ENCODE results near the gene CGA. TPM values are rescaled to one million over a fixed set of nuclear protein-coding genes. Genes with fewer than 3 reads are reported as not detected.

The CGA gene
- total RNA-seq, 4 donors from 2014 or later, result not detected

GRCh38 chr6:87103977-87104601, 9.2 kb upstream of the CGA start:
- no peak overlapping the region for H3K27ac ChIP-seq
- ATAC-seq (no peak), DNase-seq (no peak)
- H3K36me3 ChIP-seq, result no peaks in the 10 kb centered on the region
- H3K4me3 ChIP-seq, result no peak overlapping the region
- H3K27me3 ChIP-seq, result no peaks in the 10 kb centered on the region
- TF ChIP-seq POLR2A (IDR thresholded peaks at IDR 0.05), result no peak
- TF ChIP-seq, protein P1, sequence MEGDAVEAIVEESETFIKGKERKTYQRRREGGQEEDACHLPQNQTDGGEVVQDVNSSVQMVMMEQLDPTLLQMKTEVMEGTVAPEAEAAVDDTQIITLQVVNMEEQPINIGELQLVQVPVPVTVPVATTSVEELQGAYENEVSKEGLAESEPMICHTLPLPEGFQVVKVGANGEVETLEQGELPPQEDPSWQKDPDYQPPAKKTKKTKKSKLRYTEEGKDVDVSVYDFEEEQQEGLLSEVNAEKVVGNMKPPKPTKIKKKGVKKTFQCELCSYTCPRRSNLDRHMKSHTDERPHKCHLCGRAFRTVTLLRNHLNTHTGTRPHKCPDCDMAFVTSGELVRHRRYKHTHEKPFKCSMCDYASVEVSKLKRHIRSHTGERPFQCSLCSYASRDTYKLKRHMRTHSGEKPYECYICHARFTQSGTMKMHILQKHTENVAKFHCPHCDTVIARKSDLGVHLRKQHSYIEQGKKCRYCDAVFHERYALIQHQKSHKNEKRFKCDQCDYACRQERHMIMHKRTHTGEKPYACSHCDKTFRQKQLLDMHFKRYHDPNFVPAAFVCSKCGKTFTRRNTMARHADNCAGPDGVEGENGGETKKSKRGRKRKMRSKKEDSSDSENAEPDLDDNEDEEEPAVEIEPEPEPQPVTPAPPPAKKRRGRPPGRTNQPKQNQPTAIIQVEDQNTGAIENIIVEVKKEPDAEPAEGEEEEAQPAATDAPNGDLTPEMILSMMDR (IDR thresholded peaks at IDR 0.05 in 4 of 5, conservative IDR thresholded peaks at IDR 0.05 in 1 of 5), result no peak
- in situ Hi-C loops (cut with MboI; ENCODE audit: low sequenced_read_pairs in 4 of 4), result no loop called here
- H3K9me3 ChIP-seq, result no peaks in the 10 kb centered on the region
- H3K4me1 ChIP-seq, result no peaks in the 10 kb centered on the region
- intact Hi-C loops (cut with DNase I; ENCODE audit: low total_unique reads), result no loop called here

GRCh38 chr6:87102151-87102621, 7.3 kb upstream of the CGA start:
- in situ Hi-C loops (cut with MboI; ENCODE audit: low sequenced_read_pairs in 4 of 4), result no loop called here
- DNase-seq, result no peak
- Histone ChIP-seq H3K27me3 (no peaks in the 10 kb centered on the region), H3K9me3 (no peaks in the 10 kb centered on the region), H3K36me3 (no peaks in the 10 kb centered on the region), H3K4me3 (no peak overlapping the region), H3K4me1 (no peaks in the 10 kb centered on the region), H3K27ac (no peak overlapping the region)
- TF ChIP-seq POLR2A (IDR thresholded peaks at IDR 0.05), result no peak
- TF ChIP-seq, protein P1 (IDR thresholded peaks at IDR 0.05 in 4 of 5, conservative IDR thresholded peaks at IDR 0.05 in 1 of 5), result no peak
- intact Hi-C loops (cut with DNase I; ENCODE audit: low total_unique reads), result no loop called here
- no peak for ATAC-seq

DNA sequence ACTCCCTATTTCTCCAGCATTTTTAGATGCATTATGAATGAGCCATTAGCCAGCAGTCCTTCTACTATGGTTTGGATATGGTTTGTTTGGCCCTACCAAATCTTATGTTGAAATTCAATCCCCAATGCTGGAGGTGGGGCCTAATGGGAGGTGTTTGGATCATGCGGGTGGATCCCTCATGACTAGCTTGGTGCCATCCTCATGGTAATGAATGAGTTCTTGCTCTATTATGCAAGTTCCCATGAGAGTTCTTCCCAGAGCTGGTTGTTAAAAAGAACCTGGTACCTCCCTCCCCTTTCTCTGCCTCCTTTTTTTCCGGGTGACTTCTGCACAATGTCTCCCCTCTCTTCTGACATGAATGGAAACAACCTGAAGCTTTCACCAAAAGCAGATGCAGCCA, 6.2 kb upstream of the CGA start:
- no peak for TF ChIP-seq POLR2A (IDR thresholded peaks at IDR 0.05)
- TF ChIP-seq, protein P1 (IDR thresholded peaks at IDR 0.05 in 4 of 5, conservative IDR thresholded peaks at IDR 0.05 in 1 of 5), result no peak
- ATAC-seq (no peak), DNase-seq (no peak)
- Histone ChIP-seq H3K36me3 (no peaks in the 10 kb centered on the region), H3K27ac (no peak overlapping the region), H3K27me3 (no peaks in the 10 kb centered on the region), H3K4me1 (no peaks in the 10 kb centered on the region), H3K9me3 (no peaks in the 10 kb centered on the region), H3K4me3 (no peak overlapping the region)
- in situ Hi-C loops (cut with MboI; ENCODE audit: low sequenced_read_pairs in 4 of 4), result no loop called here
- intact Hi-C loops (cut with DNase I; ENCODE audit: low total_unique reads), result no loop called here

DNA sequence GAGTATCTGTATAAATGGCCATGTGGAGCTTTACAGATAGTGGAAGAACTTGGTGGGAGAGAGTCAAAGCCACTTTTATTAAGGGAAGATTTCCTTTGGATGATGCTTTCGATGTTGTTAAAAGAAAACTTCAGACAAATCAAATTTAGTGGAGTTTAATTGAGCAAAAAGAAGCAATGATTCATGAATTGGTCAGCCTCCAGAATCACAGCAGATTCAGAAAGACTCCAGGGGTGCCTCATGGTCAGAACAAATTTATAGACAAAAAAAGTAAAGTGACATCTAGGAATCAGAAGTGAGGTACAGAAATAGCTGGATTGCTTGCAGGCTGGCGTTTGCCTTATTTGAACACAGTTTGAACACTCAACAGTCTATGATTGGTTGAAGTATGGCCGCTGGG, 5.3 kb upstream of the CGA start:
- ATAC-seq (no peak), DNase-seq (no peak)
- in situ Hi-C loops (cut with MboI; ENCODE audit: low sequenced_read_pairs in 4 of 4) (no loop called here), intact Hi-C loops (cut with DNase I; ENCODE audit: low total_unique reads) (no loop called here)
- Histone ChIP-seq H3K9me3 (no peaks in the 10 kb centered on the region), H3K4me1 (no peaks in the 10 kb centered on the region), H3K36me3 (no peaks in the 10 kb centered on the region), H3K4me3 (no peak overlapping the region), H3K27ac (no peak overlapping the region), H3K27me3 (no peaks in the 10 kb centered on the region)
- TF ChIP-seq, protein P1 (IDR thresholded peaks at IDR 0.05 in 4 of 5, conservative IDR thresholded peaks at IDR 0.05 in 1 of 5), result no peak
- TF ChIP-seq POLR2A (IDR thresholded peaks at IDR 0.05), result no peak

DNA sequence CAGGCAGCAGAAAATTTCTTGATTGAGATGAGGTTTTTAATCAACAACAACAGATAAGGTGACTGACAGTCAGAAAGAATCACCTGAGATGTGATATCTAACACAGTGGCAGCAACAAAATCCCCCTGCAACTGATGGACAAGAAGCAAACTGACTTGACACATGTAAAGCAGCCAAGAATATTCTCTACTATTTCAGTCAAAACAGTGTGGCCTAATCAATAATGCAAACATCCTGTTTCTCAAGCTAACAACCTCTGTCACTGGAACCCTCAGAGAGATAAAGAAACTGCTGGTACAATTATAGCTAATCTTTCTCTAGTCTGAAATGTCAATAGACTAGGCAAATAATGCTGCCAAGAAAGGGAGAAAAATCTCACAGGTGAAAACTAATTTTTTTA, 4.6 kb upstream of the CGA start:
- H3K4me1 ChIP-seq, result no peaks in the 10 kb centered on the region
- intact Hi-C loops (cut with DNase I; ENCODE audit: low total_unique reads), result no loop called here
- in situ Hi-C loops (cut with MboI; ENCODE audit: low sequenced_read_pairs in 4 of 4), result no loop called here
- H3K27ac ChIP-seq, result no peak overlapping the region
- no peak for TF ChIP-seq POLR2A (IDR thresholded peaks at IDR 0.05)
- TF ChIP-seq, protein P1 (IDR thresholded peaks at IDR 0.05 in 4 of 5, conservative IDR thresholded peaks at IDR 0.05 in 1 of 5), result no peak
- H3K36me3 ChIP-seq, result no peaks in the 10 kb centered on the region
- no peak for ATAC-seq
- no peaks in the 10 kb centered on the region for H3K27me3 ChIP-seq
- no peaks in the 10 kb centered on the region for H3K9me3 ChIP-seq
- no peak for DNase-seq
- no peak overlapping the region for H3K4me3 ChIP-seq
